ENCODE results near the gene CDKAL1.

GRCh38 chr6:21098134-21098533 is 563.9 kb downstream of the CDKAL1 start:
- TF ChIP-seq CTCF (conservative IDR thresholded peaks at IDR 0.05; ENCODE audit: low read depth, low read length) (no peak), EZH2phosphoT487 (IDR thresholded peaks at IDR 0.05; ENCODE audit: borderline replicate concordance, low read length) (no peak)
